Astrocyte of the cerebellum (primary cell): Measurements from ENCODE around the gene ADD3.
"Not testable (repeated sequence)": the region's sequence is repeated elsewhere in the genome, so short reads cannot be mapped to it uniquely, and the experiment has no call there.

Experiments
- DNase-seq: peaks from one replicate; pipeline ENCODE4 v3.0.0-alpha.2; 2011; ENCODE audit warnings: low read depth
- H3K4me3 ChIP-seq: 2 replicates; pipeline ENCODE4 v1.5.1; 2011; ENCODE audit warnings: mild to moderate bottlenecking, low read depth, low read length, moderate library complexity
- CTCF ChIP-seq: IDR thresholded peaks from 2 replicates; pipeline ENCODE4 v1.5.1; 2012; ENCODE audit warnings: low read length, low read depth, moderate library complexity, mild to moderate bottlenecking; ENCODE audit errors: missing control alignments
- in situ Hi-C: cut with HindIII; loops from 2 replicates; pipeline ENCODE4 v1.10.0; 2017; ENCODE audit warnings: low sequenced_read_pairs

ADD3 gene

GRCh38 chr10:110107887-110108286 lies 100.1 kb downstream of the ADD3 start:
- DNase-seq, result no peak
- TF ChIP-seq CTCF, result no peak
- H3K4me3 ChIP-seq, result no peak overlapping the region
- in situ Hi-C loops, result no loop called here

GRCh38 chr10:110109511-110109910 lies 101.7 kb downstream of the ADD3 start:
- in situ Hi-C loops, result no loop called here
- no peak for DNase-seq
- H3K4me3 ChIP-seq, result no peak overlapping the region
- no peak for TF ChIP-seq CTCF

- no peak for TF ChIP-seq CTCF
- H3K4me3 ChIP-seq, result no peak overlapping the region
- in situ Hi-C loops, result no loop called here
- DNase-seq, result no peak
These were observed 102.6 kb downstream of the ADD3 start for GRCh38 chr10:110110338-110110737.

GRCh38 chr10:110113670-110114337 lies 106.0 kb downstream of the ADD3 start:
- no peak overlapping the region for H3K4me3 ChIP-seq
- TF ChIP-seq CTCF, result no peak
- DNase-seq, result no peak
- in situ Hi-C loops, result no loop called here

- H3K4me3 ChIP-seq, DNase-seq, in situ Hi-C loops: not testable (repeated sequence)
These were observed 106.9 kb downstream of the ADD3 start for GRCh38 chr10:110114668-110115067.

- DNase-seq, result no peak
- H3K4me3 ChIP-seq, result no peak overlapping the region
- in situ Hi-C loops, result no loop called here
- no peak for TF ChIP-seq CTCF
These were observed 108.2 kb downstream of the ADD3 start for GRCh38 chr10:110115784-110116520.
